Kidney (tissue), 14 donors: ENCODE measurements around the gene SUCLG2. TPM values are rescaled to one million over a fixed set of nuclear protein-coding genes. Genes with fewer than 3 reads are reported as not detected.
"Not testable (repeated sequence)": the region's sequence is repeated elsewhere in the genome, so short reads cannot be mapped to it uniquely, and the experiment has no call there.

Experiments
- DNase-seq, 5 donors: peaks; one replicate each; pipeline ENCODE4 v3.0.0-alpha.2; 2013 to 2020
- FAIRE-seq: peaks from 2 replicates; lab custom pipeline; 2012; peaks lifted over from hg19 to GRCh38; lab: Jason Lieb, UNC
- H3K27ac ChIP-seq, 2 donors: one replicate each; pipeline ENCODE4 v1.7.0; 2013; ENCODE audit warnings: low read depth in 2 of 2, low read length in 2 of 2, inconsistent platforms in 1 of 2
- H3K27me3 ChIP-seq: one replicate; pipeline ENCODE4 v1.7.1; 2013; ENCODE audit warnings: low read length, inconsistent platforms; ENCODE audit not compliant: control insufficient read depth, insufficient read depth
- H3K36me3 ChIP-seq, 3 donors: one replicate each; pipeline versions ENCODE4 v1.7.0 to v1.7.1; 2013; ENCODE audit warnings: low read length in 3 of 3, control low read depth in 1 of 3, inconsistent platforms in 1 of 3; ENCODE audit not compliant: insufficient read depth in 3 of 3, control insufficient read depth in 2 of 3
- H3K4me1 ChIP-seq, 3 donors: one replicate each; pipeline versions ENCODE4 v1.7.0 to v1.7.1; 2013; ENCODE audit warnings: low read length in 3 of 3, inconsistent platforms in 1 of 3, low read depth in 1 of 3; ENCODE audit not compliant: control insufficient read depth in 2 of 3, insufficient read depth in 2 of 3
- H3K4me3 ChIP-seq, 3 donors: one replicate each; pipeline versions ENCODE4 v1.7.0 to v1.8.1; 2013; ENCODE audit warnings: low read length in 3 of 3, control low read depth in 1 of 3, inconsistent platforms in 1 of 3
- H3K9ac ChIP-seq, 3 donors: one replicate each; pipeline versions ENCODE4 v1.7.0 to v1.7.1; 2013; ENCODE audit warnings: low read length in 3 of 3, control low read depth in 1 of 3, inconsistent platforms in 1 of 3
- H3K9me3 ChIP-seq, 3 donors: one replicate each; pipeline versions ENCODE4 v1.7.0 to v1.7.1; 2013; ENCODE audit warnings: low read length in 3 of 3, control low read depth in 1 of 3, inconsistent platforms in 1 of 3; ENCODE audit not compliant: control insufficient read depth in 2 of 3, insufficient read depth in 1 of 3
- CTCF ChIP-seq: IDR thresholded peaks from 3 replicates; pipeline ENCODE4 v1.5.1; 2012; ENCODE audit warnings: mild to moderate bottlenecking, moderate library complexity, borderline replicate concordance; ENCODE audit not compliant: insufficient read depth; ENCODE audit errors: extremely low read depth
- intact Hi-C: fragments of 100-400 bp; cut with DNase I; formaldehyde crosslinking; loops from one replicate; pipeline ENCODE4 v1.11.1; 2022
- polyA plus RNA-seq: library from polyadenylated mRNA; stranded (reverse); fragments of 350-450 nt; fragmentation: Illumina TruSeq; extraction: RNeasy Lipid Tissue Mini Kit (QIAGEN cat#74804); gene quantifications from one replicate; pipeline ENCODE4 v1.2.3, GENCODE V29; 2014; ENCODE audit warnings: low read depth, low replicate concordance; ENCODE audit not compliant: insufficient read depth
- total RNA-seq: library from RNA; stranded (reverse); fragmentation: NEBNext Ultra II Directional; extraction: Animal tissue kit (Norgen Biotek cat#: 25700); gene quantifications from one replicate; pipeline ENCODE4 v1.2.1, GENCODE V29; 2021
- donor health status: control.
- donor health status: control.
- donor health status: control.
- donor health status: control.
- donor health status: control.
- donor health status: DM: yes; HTN: yes; CAD: no.
- donor health status: Normal renal cell carcinoma (clear cell type).

SUCLG2 gene
- total and polyA plus RNA-seq, 2 donors from 2014 or later, result 62.8 to 117 TPM

GRCh38 chr3:67550541-67550940, 103.9 kb downstream of the SUCLG2 start:
- intact Hi-C loops, result no loop called here
- H3K4me1 ChIP-seq, result no peaks in the 10 kb centered on the region
- H3K36me3 ChIP-seq, result peaks cover 0 to 2% (median 0%) of the 10 kb centered on the region in 3 donors
- no peaks in the 10 kb centered on the region for H3K9me3 ChIP-seq
- no peak overlapping the region for H3K4me3 ChIP-seq
- TF ChIP-seq CTCF, result no peak
- FAIRE-seq (no peak), DNase-seq (no peak)
- no peak overlapping the region for H3K9ac ChIP-seq
- H3K27ac ChIP-seq, result no peak overlapping the region
- no peaks in the 10 kb centered on the region for H3K27me3 ChIP-seq

- FAIRE-seq, H3K9me3 ChIP-seq, intact Hi-C loops, H3K4me3 ChIP-seq, H3K4me1 ChIP-seq, H3K36me3 ChIP-seq, H3K27me3 ChIP-seq, H3K27ac ChIP-seq, DNase-seq, H3K9ac ChIP-seq: not testable (repeated sequence)
These were observed 111.7 kb downstream of the SUCLG2 start for GRCh38 chr3:67542502-67543250.

GRCh38 chr3:67540198-67540894, 114.1 kb downstream of the SUCLG2 start:
- H3K27ac ChIP-seq, result no peak overlapping the region
- no peak for TF ChIP-seq CTCF
- intact Hi-C loops, result no loop called here
- H3K36me3 ChIP-seq, result no peaks in the 10 kb centered on the region
- FAIRE-seq, result no peak
- no peaks in the 10 kb centered on the region for H3K27me3 ChIP-seq
- no peak overlapping the region for H3K4me3 ChIP-seq
- no peak overlapping the region for H3K9ac ChIP-seq
- peak in 3 of 5 donors; percentile 16 to 22 (median 18) for DNase-seq
- H3K9me3 ChIP-seq, result no peaks in the 10 kb centered on the region
- H3K4me1 ChIP-seq, result no peaks in the 10 kb centered on the region

GRCh38 chr3:67537203-67537602, 117.2 kb downstream of the SUCLG2 start:
- H3K9me3 ChIP-seq, H3K4me3 ChIP-seq, H3K9ac ChIP-seq, DNase-seq, H3K27me3 ChIP-seq, FAIRE-seq, H3K27ac ChIP-seq, H3K4me1 ChIP-seq, H3K36me3 ChIP-seq, intact Hi-C loops: not testable (repeated sequence)
